GM18517 (cell line): ENCODE results near the gene VIPR2.

Experiments
- ATAC-seq: cut with Tn5 transposase; IDR thresholded peaks from one replicate; pipeline ENCODE4 v1.9.1; 2021; ENCODE audit warnings: mild to moderate bottlenecking, moderate library complexity; ENCODE audit not compliant: unreplicated experiment

The VIPR2 gene

GRCh38 chr7:159068893-159069448, 75.7 kb downstream of the VIPR2 start:
- no peak for ATAC-seq

GRCh38 chr7:159068488-159068811, 76.2 kb downstream of the VIPR2 start:
- no peak for ATAC-seq

- ATAC-seq, result no peak
Observed at GRCh38 chr7:159067576-159068487, 76.8 kb downstream of the VIPR2 start.

- ATAC-seq, result no peak
Observed at GRCh38 chr7:159066816-159067575, 77.7 kb downstream of the VIPR2 start.

- ATAC-seq, result no peak
Observed at GRCh38 chr7:159065852-159066480, 78.7 kb downstream of the VIPR2 start.

GRCh38 chr7:159064816-159065510, 79.7 kb downstream of the VIPR2 start:
- ATAC-seq, result no peak

GRCh38 chr7:159064121-159064815, 80.4 kb downstream of the VIPR2 start:
- ATAC-seq, result no peak

- no peak for ATAC-seq
Observed at GRCh38 chr7:159063046-159063840, 81.4 kb downstream of the VIPR2 start.

- no peak for ATAC-seq
Observed at GRCh38 chr7:159062569-159062968, 82.1 kb downstream of the VIPR2 start.

- ATAC-seq, result no peak
Observed at GRCh38 chr7:159061674-159062212, 82.9 kb downstream of the VIPR2 start.

GRCh38 chr7:159061209-159061608, 83.5 kb downstream of the VIPR2 start:
- no peak for ATAC-seq

GRCh38 chr7:159060440-159060839, 84.2 kb downstream of the VIPR2 start:
- ATAC-seq, result no peak

- ATAC-seq, result no peak
Observed at GRCh38 chr7:159059629-159060028, 85.0 kb downstream of the VIPR2 start.

GRCh38 chr7:159057647-159058046, 87.0 kb downstream of the VIPR2 start:
- ATAC-seq, result no peak

- no peak for ATAC-seq
Observed at GRCh38 chr7:159056737-159057136, 87.9 kb downstream of the VIPR2 start.

- peak; percentile 87 for ATAC-seq
Observed at GRCh38 chr7:159051916-159052315, 92.8 kb downstream of the VIPR2 start.

- no peak for ATAC-seq
Observed at GRCh38 chr7:159050704-159051103, 94.0 kb downstream of the VIPR2 start.

- no peak for ATAC-seq
Observed at GRCh38 chr7:159049266-159050025, 95.2 kb downstream of the VIPR2 start.
